Activated naive CD8-positive, alpha-beta T cell treated with anti-CD3 and anti-CD28 coated beads for 36 hours (primary cell): ENCODE results near the gene RNF26. TPM values are rescaled to one million over a fixed set of nuclear protein-coding genes. Genes with fewer than 3 reads are reported as not detected.
A peak's percentile ranks its signal among the peaks of the same experiment; 100 is the strongest.

ENCODE experiments used
- DNase-seq: peaks from one replicate; pipeline ENCODE4 v3.0.0; 2021
- H3K27ac Mint-ChIP-seq: one replicate; pipeline ENCODE4 v1.8.0; 2022; ENCODE audit warnings: mild to moderate bottlenecking, moderate library complexity, mixed read lengths
- H3K27me3 Mint-ChIP-seq: one replicate; pipeline ENCODE4 v1.8.0; 2022; ENCODE audit warnings: mild to moderate bottlenecking, mixed read lengths
- H3K36me3 Mint-ChIP-seq: one replicate; pipeline ENCODE4 v1.8.0; 2021; ENCODE audit warnings: mild to moderate bottlenecking, mixed read lengths
- H3K4me1 Mint-ChIP-seq: one replicate; pipeline ENCODE4 v1.8.0; 2021; ENCODE audit warnings: mixed read lengths
- H3K4me3 Mint-ChIP-seq: one replicate; pipeline ENCODE4 v1.8.0; 2022; ENCODE audit warnings: mild to moderate bottlenecking, moderate library complexity, mixed read lengths
- H3K9me3 Mint-ChIP-seq: one replicate; pipeline ENCODE4 v1.8.0; 2022; ENCODE audit warnings: mixed read lengths
- total RNA-seq, 2 experiments: library from RNA; stranded (reverse); gene quantifications; one replicate each; pipeline ENCODE4 v1.2.3, GENCODE V29; 2021

RNF26 gene
- total RNA-seq, 2 experiments from 2014 or later = 31.8 to 33.0 TPM

GRCh38 chr11:119307974-119308373, 26.4 kb upstream of the RNF26 start:
- H3K27me3 Mint-ChIP-seq = no peaks in the 10 kb centered on the region
- no peak for DNase-seq
- H3K4me3 Mint-ChIP-seq = no peak overlapping the region
- H3K9me3 Mint-ChIP-seq = no peaks in the 10 kb centered on the region
- H3K27ac Mint-ChIP-seq = no peak overlapping the region
- peaks cover 32% of the 10 kb centered on the region for H3K4me1 Mint-ChIP-seq
- H3K36me3 Mint-ChIP-seq = peaks cover 22% of the 10 kb centered on the region

GRCh38 chr11:119309411-119309810, 24.9 kb upstream of the RNF26 start:
- Mint-ChIP-seq H3K4me1 (peaks cover 29% of the 10 kb centered on the region), H3K4me3 (no peak overlapping the region), H3K36me3 (peaks cover 11% of the 10 kb centered on the region), H3K27ac (no peak overlapping the region), H3K27me3 (no peaks in the 10 kb centered on the region), H3K9me3 (no peaks in the 10 kb centered on the region)
- DNase-seq = no peak

- H3K4me3 Mint-ChIP-seq = no peak overlapping the region
Observed at GRCh38 chr11:119309953-119310681, 24.2 kb upstream of the RNF26 start.

GRCh38 chr11:119310682-119311052, 23.7 kb upstream of the RNF26 start:
- no peak overlapping the region for H3K4me3 Mint-ChIP-seq
- DNase-seq = no peak
- H3K9me3 Mint-ChIP-seq = no peaks in the 10 kb centered on the region
- no peak overlapping the region for H3K27ac Mint-ChIP-seq
- H3K27me3 Mint-ChIP-seq = peaks cover 3% of the 10 kb centered on the region
- H3K4me1 Mint-ChIP-seq = peaks cover 25% of the 10 kb centered on the region
- peaks cover 7% of the 10 kb centered on the region for H3K36me3 Mint-ChIP-seq

More at GRCh38 chr11:119309953-119310681, 24.2 kb upstream of the RNF26 start:
- Mint-ChIP-seq H3K27ac (no peak overlapping the region), H3K4me1 (peaks cover 28% of the 10 kb centered on the region), H3K27me3 (no peaks in the 10 kb centered on the region), H3K36me3 (peaks cover 10% of the 10 kb centered on the region), H3K9me3 (no peaks in the 10 kb centered on the region)
- no peak for DNase-seq

- peak overlapping the region; percentile 77 for H3K4me3 Mint-ChIP-seq
- peaks cover 9% of the 10 kb centered on the region for H3K4me1 Mint-ChIP-seq
- H3K27ac Mint-ChIP-seq = no peak overlapping the region
- no peaks in the 10 kb centered on the region for H3K9me3 Mint-ChIP-seq
- peaks cover 25% of the 10 kb centered on the region for H3K27me3 Mint-ChIP-seq
- no peaks in the 10 kb centered on the region for H3K36me3 Mint-ChIP-seq
- DNase-seq = no peak
Observed at GRCh38 chr11:119314726-119315125, 19.6 kb upstream of the RNF26 start.

- H3K27me3 Mint-ChIP-seq = peaks cover 30% of the 10 kb centered on the region
- H3K9me3 Mint-ChIP-seq = no peaks in the 10 kb centered on the region
- H3K4me1 Mint-ChIP-seq = peaks cover 13% of the 10 kb centered on the region
- peak overlapping the region; percentile 8 for H3K27ac Mint-ChIP-seq
- H3K4me3 Mint-ChIP-seq = peak overlapping the region; percentile 77
- DNase-seq = peak; percentile 67
- H3K36me3 Mint-ChIP-seq = no peaks in the 10 kb centered on the region
Observed at GRCh38 chr11:119315131-119316015, 19.0 kb upstream of the RNF26 start.

GRCh38 chr11:119316016-119316728, 18.2 kb upstream of the RNF26 start:
- peaks cover 13% of the 10 kb centered on the region for H3K4me1 Mint-ChIP-seq
- no peak for DNase-seq
- H3K27me3 Mint-ChIP-seq = peaks cover 30% of the 10 kb centered on the region
- H3K4me3 Mint-ChIP-seq = peak overlapping the region; percentile 77
- H3K27ac Mint-ChIP-seq = peak overlapping the region; percentile 8
- no peaks in the 10 kb centered on the region for H3K9me3 Mint-ChIP-seq
- no peaks in the 10 kb centered on the region for H3K36me3 Mint-ChIP-seq

- H3K4me1 Mint-ChIP-seq = peaks cover 19% of the 10 kb centered on the region
- DNase-seq = no peak
- peaks cover 30% of the 10 kb centered on the region for H3K27me3 Mint-ChIP-seq
- H3K36me3 Mint-ChIP-seq = no peaks in the 10 kb centered on the region
- H3K4me3 Mint-ChIP-seq = peak within 1 kb of the TSS; percentile 77
- H3K9me3 Mint-ChIP-seq = no peaks in the 10 kb centered on the region
- no peak within 1 kb of the TSS for H3K27ac Mint-ChIP-seq
Observed at GRCh38 chr11:119316729-119317591, 17.4 kb upstream of the RNF26 start, which contains the start of gene MCAM. MCAM (minus strand) TSS chr11:119317130; CDS start chr11:119317101, 29 bp downstream.

- Mint-ChIP-seq H3K36me3 (no peaks in the 10 kb centered on the region), H3K4me1 (peaks cover 22% of the 10 kb centered on the region), H3K4me3 (no peak overlapping the region)
Observed at GRCh38 chr11:119317592-119318239, 16.6 kb upstream of the RNF26 start.

GRCh38 chr11:119318240-119319135, 15.8 kb upstream of the RNF26 start:
- Mint-ChIP-seq H3K36me3 (no peaks in the 10 kb centered on the region), H3K9me3 (no peaks in the 10 kb centered on the region), H3K27ac (no peak overlapping the region), H3K4me1 (peaks cover 23% of the 10 kb centered on the region), H3K4me3 (no peak overlapping the region), H3K27me3 (peaks cover 30% of the 10 kb centered on the region)
- peak; percentile 33 for DNase-seq

More at GRCh38 chr11:119317592-119318239, 16.6 kb upstream of the RNF26 start:
- Mint-ChIP-seq H3K9me3 (no peaks in the 10 kb centered on the region), H3K27me3 (peaks cover 30% of the 10 kb centered on the region), H3K27ac (no peak overlapping the region)
- DNase-seq = no peak

- no peak for DNase-seq
- H3K4me3 Mint-ChIP-seq = no peak overlapping the region
- no peaks in the 10 kb centered on the region for H3K36me3 Mint-ChIP-seq
- H3K27me3 Mint-ChIP-seq = peaks cover 30% of the 10 kb centered on the region
- no peak overlapping the region for H3K27ac Mint-ChIP-seq
- H3K9me3 Mint-ChIP-seq = no peaks in the 10 kb centered on the region
- peaks cover 27% of the 10 kb centered on the region for H3K4me1 Mint-ChIP-seq
Observed at GRCh38 chr11:119319136-119319699, 15.1 kb upstream of the RNF26 start.

GRCh38 chr11:119319700-119320239, 14.6 kb upstream of the RNF26 start:
- H3K4me1 Mint-ChIP-seq = peaks cover 25% of the 10 kb centered on the region
- no peak overlapping the region for H3K27ac Mint-ChIP-seq
- H3K27me3 Mint-ChIP-seq = peaks cover 30% of the 10 kb centered on the region
- no peaks in the 10 kb centered on the region for H3K9me3 Mint-ChIP-seq
- no peak for DNase-seq
- peak overlapping the region; percentile 57 for H3K4me3 Mint-ChIP-seq
- H3K36me3 Mint-ChIP-seq = no peaks in the 10 kb centered on the region
